Measurements from ENCODE around the gene KIRREL3. TPM values are rescaled to one million over a fixed set of nuclear protein-coding genes. Genes with fewer than 3 reads are reported as not detected.
A peak's percentile ranks its signal among the peaks of the same experiment; 100 is the strongest.

KIRREL3 gene
- total and polyA plus RNA-seq, 9 of the 15 experiments (the other 6 are each of a cell fraction or from before 2014, with no cell fraction given), result 0.04 to 0.10 TPM; not detected in 7

GRCh38 chr11:126417091-126417862 lies 583.3 kb downstream of the KIRREL3 start:
- H4K20me1 ChIP-seq (replicated peaks; ENCODE audit: control insufficient read depth, insufficient read depth, low read length), result peaks cover 34% of the 10 kb centered on the region
- in situ Hi-C loops (cut with MboI), result loop anchor here (25.0 kb wide), 1 partner anchor 105 kb away; the partner anchor contains the start of gene DCPS
- H3K4me1 ChIP-seq (replicated peaks in 1 of 2; ENCODE audit: control insufficient read depth in 2 of 2, insufficient read depth in 2 of 2, low read length in 2 of 2), result peaks cover 5 to 9% of the 10 kb centered on the region in 2 experiments; a peak in 3 of 5 replicates
- H3K9me1 ChIP-seq (ENCODE audit: control insufficient read depth, insufficient read depth, low read length), result no peaks in the 10 kb centered on the region
- DNase-seq (ENCODE audit: extremely low read depth in 1 of 4, low spot score in 3 of 4), result no peak
- no peak overlapping the region for H3K4me2 ChIP-seq (ENCODE audit: insufficient read depth, low read length)
- no peak overlapping the region for H3K27ac ChIP-seq (ENCODE audit: extremely low read depth, low read depth, low read length)
- CTCF ChIA-PET (ENCODE audit: low intra/inter-chr PET ratio), result no interaction called here
- H3K9ac ChIP-seq (ENCODE audit: insufficient read depth in 1 of 2, low read depth in 2 of 2, low read length in 2 of 2), result no peak overlapping the region
- POLR2A ChIA-PET, result no interaction called here
- no peaks in the 10 kb centered on the region for H3K9me3 ChIP-seq (replicated peaks; ENCODE audit: control insufficient read depth, insufficient read depth, low read depth, low read length)
- WGBS (ENCODE audit: insufficient coverage, low coverage, missing lambda C conversion rate), result 64% methylated on average over 12 of the region's 12 CpGs
- no peaks in the 10 kb centered on the region for H3K79me2 ChIP-seq (ENCODE audit: control insufficient read depth, insufficient read depth, low read length)
- intact Hi-C loops (cut with micrococcal nuclease), result no loop called here
- no peak for TF ChIP-seq POLR2B (IDR thresholded peaks at IDR 0.05; ENCODE audit: low read depth, partially characterized antibody)
- TF ChIP-seq MAFF (IDR thresholded peaks at IDR 0.05; ENCODE audit: low read length), result no peak
- TF ChIP-seq GTF2E2 (tag; IDR thresholded peaks at IDR 0.05), result no peak
- H2AFZ ChIP-seq (ENCODE audit: low read depth, low read length), result no peak overlapping the region
- H3K36me3 ChIP-seq (ENCODE audit: control insufficient read depth, insufficient read depth, low read length), result no peaks in the 10 kb centered on the region
- no TSS peak for BruUV-seq (replicated peaks)
- no peak overlapping the region for H3K4me3 ChIP-seq
- H3K27me3 ChIP-seq (ENCODE audit: control insufficient read depth in 2 of 2, insufficient read depth in 2 of 2, low read length in 2 of 2), result peaks cover 4 to 9% of the 10 kb centered on the region in 2 experiments; a peak in 2 of 5 replicates
- FAIRE-seq, result no peak
- ATAC-seq, result no peak

DNA sequence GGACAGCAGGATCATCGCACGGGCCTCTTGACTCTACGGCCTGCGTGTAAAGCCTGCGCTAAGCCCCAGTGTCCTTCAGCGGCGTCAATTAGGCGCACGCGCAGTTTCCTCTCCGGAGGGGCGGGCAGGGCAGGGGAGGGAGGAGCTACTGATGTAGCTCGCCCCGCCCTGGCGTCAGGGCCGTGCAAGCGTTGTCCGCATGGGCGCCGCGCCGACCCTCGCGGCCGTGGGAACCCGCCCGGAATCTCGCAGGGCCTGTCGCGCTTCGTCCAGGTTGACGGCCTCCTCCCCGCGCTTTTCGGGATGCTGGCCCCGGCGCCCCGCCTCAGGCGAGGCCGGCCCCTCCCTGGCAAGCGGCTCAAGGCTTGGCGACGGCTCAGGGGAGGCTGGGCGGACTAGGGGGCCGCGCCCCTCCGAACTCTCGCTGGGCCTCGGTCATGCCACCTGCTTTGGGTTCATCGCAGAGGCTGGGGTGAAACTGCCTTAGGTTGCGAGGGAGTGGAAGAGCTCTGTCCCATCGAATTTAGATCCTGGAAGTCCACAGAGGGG lies 584.0 kb downstream of the KIRREL3 start:
- FAIRE-seq (no peak), ATAC-seq (no peak), DNase-seq (ENCODE audit: extremely low read depth in 1 of 4, low spot score in 3 of 4) (no peak)
- ChIA-PET CTCF (ENCODE audit: low intra/inter-chr PET ratio) (no interaction called here), POLR2A (no interaction called here)
- no TSS peak for BruUV-seq (replicated peaks)
- peaks cover 30% of the 10 kb centered on the region for H4K20me1 ChIP-seq (replicated peaks; ENCODE audit: control insufficient read depth, insufficient read depth, low read length)
- intact Hi-C loops (cut with micrococcal nuclease), result no loop called here
- H3K4me2 ChIP-seq (ENCODE audit: insufficient read depth, low read length), result no peak overlapping the region
- in situ Hi-C loops (cut with MboI), result loop anchor here (25.0 kb wide), 1 partner anchor 104 kb away; the partner anchor contains the start of gene DCPS
- peaks cover 5 to 9% of the 10 kb centered on the region in 2 experiments; a peak in 3 of 5 replicates for H3K4me1 ChIP-seq (replicated peaks in 1 of 2; ENCODE audit: control insufficient read depth in 2 of 2, insufficient read depth in 2 of 2, low read length in 2 of 2)
- H2AFZ ChIP-seq (ENCODE audit: low read depth, low read length), result no peak overlapping the region
- no peaks in the 10 kb centered on the region for H3K36me3 ChIP-seq (ENCODE audit: control insufficient read depth, insufficient read depth, low read length)
- H3K27ac ChIP-seq (ENCODE audit: extremely low read depth, low read depth, low read length), result no peak overlapping the region
- H3K9ac ChIP-seq (ENCODE audit: insufficient read depth in 1 of 2, low read depth in 2 of 2, low read length in 2 of 2), result no peak overlapping the region
- WGBS (ENCODE audit: insufficient coverage, low coverage, missing lambda C conversion rate), result 92% methylated on average over 16 of the region's 52 CpGs
- no peaks in the 10 kb centered on the region for H3K9me3 ChIP-seq (replicated peaks; ENCODE audit: control insufficient read depth, insufficient read depth, low read depth, low read length)
- no peak overlapping the region for H3K4me3 ChIP-seq
- H3K27me3 ChIP-seq (ENCODE audit: control insufficient read depth in 2 of 2, insufficient read depth in 2 of 2, low read length in 2 of 2), result peaks cover 0 to 5% of the 10 kb centered on the region in 2 experiments; a peak in 1 of 5 replicates
- H3K79me2 ChIP-seq (ENCODE audit: control insufficient read depth, insufficient read depth, low read length), result no peaks in the 10 kb centered on the region
- no peaks in the 10 kb centered on the region for H3K9me1 ChIP-seq (ENCODE audit: control insufficient read depth, insufficient read depth, low read length)
- no peak for TF ChIP-seq ZNF707 (CRISPR knock-in tag; conservative IDR thresholded peaks at IDR 0.05)
- peak; percentile 45; the same call in 1 of the 2 replicates for TF ChIP-seq ZBTB33 (CRISPR knock-in tag; IDR thresholded peaks at IDR 0.05)
- no peak for TF ChIP-seq RNF2 (IDR thresholded peaks at IDR 0.05)
- TF ChIP-seq MECOM (CRISPR knock-in tag; IDR thresholded peaks at IDR 0.05), result no peak
- TF ChIP-seq ZNF12 (CRISPR knock-in tag; IDR thresholded peaks at IDR 0.05), result no peak
- no peak for TF ChIP-seq ZFX (CRISPR knock-in tag; IDR thresholded peaks at IDR 0.05)

Measured in K562 (cell line).